GM21515 (cell line): ENCODE results near the gene NUP93.

Experiments used
- ATAC-seq: cut with Tn5 transposase; IDR thresholded peaks from one replicate; pipeline ENCODE4 v1.9.1; 2021; ENCODE audit not compliant: unreplicated experiment

Gene NUP93

GRCh38 chr16:56741399-56741798 is 11.5 kb downstream of the NUP93 start:
- ATAC-seq: no peak

GRCh38 chr16:56742030-56742984 is 12.4 kb downstream of the NUP93 start:
- no peak for ATAC-seq

- no peak for ATAC-seq
Observed at GRCh38 chr16:56743840-56744239, 13.9 kb downstream of the NUP93 start.

DNA sequence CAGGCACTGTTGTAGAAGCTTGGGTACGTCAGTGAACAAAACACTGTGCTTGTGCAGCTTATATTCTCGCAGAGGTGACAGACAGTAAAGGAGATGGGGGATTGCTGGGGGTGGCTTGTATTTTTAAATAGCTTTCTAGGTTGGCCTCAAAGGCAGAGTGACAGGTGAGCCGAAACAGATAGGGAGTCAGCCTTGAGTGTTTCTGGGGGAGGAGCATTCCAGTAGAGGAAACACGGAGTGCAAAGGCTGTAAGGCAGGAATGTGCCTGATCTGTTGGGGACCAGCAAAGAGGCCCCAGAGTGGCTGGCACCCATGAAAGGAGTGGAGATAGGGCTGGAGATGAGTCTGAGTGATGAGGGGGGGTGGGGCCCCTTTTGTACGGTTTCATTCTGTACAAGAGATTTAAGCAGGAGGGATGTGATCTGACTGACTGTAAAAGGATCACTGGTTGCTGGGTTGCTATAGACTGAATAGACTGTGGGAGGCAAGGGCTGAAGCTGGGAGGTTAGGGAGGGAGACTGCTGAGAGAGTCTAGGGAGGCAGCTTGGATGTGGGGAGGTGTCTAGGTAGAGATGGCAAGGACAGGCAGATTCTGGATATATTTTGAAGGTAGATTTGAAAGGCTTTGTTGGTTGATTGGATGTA is 15.2 kb downstream of the NUP93 start:
- no peak for ATAC-seq

- no peak for ATAC-seq
Observed at GRCh38 chr16:56747486-56748045, 17.6 kb downstream of the NUP93 start.

DNA sequence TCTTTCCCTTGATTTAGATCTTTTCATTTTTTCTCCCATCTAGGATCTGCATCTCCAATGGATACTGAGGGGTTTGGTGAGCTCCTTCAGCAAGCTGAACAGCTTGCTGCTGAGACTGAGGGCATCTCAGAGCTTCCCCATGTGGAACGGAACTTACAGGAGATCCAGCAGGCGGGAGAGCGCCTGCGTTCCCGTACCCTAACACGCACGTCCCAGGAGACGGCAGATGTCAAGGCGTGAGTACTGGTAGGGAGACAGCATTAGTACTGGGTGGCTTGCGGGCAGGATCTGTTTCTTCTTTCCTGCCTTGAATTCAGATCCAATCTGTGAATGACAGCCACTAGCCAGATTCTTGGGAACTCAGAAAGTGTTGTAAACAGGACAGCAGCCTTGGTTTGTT is 18.3 kb downstream of the NUP93 start:
- no peak for ATAC-seq

- ATAC-seq: no peak
Observed at GRCh38 chr16:56748826-56749225, 18.9 kb downstream of the NUP93 start.

DNA sequence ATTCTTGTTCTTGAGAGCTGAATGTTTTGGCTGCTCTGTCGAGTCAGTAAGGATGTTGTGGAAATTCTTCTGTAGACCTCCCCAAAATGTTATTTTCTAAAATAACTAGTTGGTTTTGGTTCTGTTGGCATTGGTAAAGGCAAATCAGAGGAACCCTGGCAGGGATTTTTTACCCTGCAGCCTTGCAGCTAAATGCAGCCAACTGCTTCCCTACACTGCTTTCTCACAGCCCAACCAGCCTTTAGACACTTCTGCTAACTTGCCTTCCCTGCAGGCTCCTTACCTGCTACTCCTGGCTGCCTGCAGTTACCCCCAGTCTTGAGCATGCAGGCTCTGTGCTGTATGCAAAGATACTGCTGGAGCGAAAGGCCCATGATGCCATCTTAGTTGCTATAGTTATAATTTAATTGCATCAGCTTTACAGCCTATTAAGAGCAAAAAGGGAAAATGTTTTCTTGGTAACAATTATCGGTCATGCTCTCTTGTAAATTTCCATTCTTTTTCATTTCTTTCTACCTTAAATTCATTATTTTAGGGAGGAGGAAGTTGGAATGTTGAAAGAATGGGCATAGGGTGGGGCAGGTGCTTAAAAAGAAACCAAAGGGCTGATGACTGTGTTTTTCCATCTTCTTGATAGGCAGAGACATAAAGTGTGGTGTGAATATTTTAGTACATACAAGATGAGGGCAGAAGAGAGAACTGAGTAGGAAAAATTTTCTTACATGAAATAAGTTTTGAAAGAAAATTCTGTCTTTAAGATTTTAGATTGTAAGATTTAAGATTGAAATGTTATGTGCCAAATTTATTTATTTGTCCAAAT is 20.0 kb downstream of the NUP93 start:
- no peak for ATAC-seq

DNA sequence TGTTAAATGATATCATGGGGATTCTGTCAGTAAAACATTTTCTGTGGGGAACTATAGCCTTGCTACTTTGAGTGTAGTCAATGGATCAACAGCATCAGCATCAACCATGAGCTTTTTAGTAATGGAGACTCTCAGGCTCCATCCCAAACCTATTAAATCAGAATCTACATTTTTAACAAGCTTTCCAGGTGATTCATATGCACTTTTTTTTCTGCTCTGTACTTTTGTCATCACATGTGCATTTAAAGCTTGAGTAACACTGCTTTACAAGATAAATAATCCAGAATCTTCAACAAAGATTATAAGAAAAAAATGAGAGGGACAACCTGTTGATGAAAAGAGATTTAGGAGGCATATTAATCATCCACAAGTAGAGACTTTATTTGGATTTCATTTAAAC is 23.5 kb downstream of the NUP93 start:
- no peak for ATAC-seq

- no peak for ATAC-seq
Observed at GRCh38 chr16:56755038-56755437, 25.1 kb downstream of the NUP93 start.

DNA sequence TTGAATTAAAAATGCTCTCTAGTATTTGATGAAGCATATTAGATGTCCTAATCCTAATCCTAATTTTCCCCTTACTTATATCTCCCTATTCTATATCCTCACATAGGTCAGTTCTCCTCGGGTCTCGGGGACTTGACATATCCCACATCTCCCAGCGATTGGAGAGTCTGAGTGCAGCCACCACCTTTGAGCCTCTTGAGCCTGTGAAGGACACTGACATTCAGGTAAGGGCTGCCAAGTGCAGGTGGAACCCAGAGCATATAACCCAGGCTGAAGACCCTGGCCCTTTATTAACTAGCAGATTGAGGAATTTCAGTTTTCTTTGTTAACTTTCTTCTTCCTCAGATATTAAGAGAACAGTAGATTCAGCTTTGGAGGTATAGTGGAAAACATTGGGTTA is 28.5 kb downstream of the NUP93 start:
- ATAC-seq: no peak

GRCh38 chr16:56758930-56759329 is 29.0 kb downstream of the NUP93 start:
- ATAC-seq: no peak

- ATAC-seq: no peak
Observed at GRCh38 chr16:56763291-56763916, 33.5 kb downstream of the NUP93 start.

DNA sequence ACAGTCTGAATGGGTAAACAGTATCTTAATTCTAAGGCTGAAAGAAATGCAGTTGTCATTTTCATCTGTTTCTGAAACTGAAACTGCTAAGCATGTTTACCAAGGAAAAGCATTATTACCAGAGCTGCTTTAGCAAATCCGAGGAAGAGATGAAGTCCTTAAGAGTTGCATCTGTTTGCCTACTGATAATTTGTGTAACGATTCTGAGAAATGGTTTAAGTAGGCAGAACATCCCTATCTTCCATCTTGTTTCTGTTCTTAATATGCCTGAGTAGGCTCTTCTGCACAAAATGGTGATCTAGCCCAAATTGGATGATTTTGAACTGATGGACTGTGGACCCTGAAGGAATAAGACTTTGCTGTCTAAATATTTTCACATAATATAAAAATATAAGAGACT is 34.9 kb downstream of the NUP93 start:
- no peak for ATAC-seq

GRCh38 chr16:56765949-56766348 is 36.0 kb downstream of the NUP93 start:
- ATAC-seq: no peak

DNA sequence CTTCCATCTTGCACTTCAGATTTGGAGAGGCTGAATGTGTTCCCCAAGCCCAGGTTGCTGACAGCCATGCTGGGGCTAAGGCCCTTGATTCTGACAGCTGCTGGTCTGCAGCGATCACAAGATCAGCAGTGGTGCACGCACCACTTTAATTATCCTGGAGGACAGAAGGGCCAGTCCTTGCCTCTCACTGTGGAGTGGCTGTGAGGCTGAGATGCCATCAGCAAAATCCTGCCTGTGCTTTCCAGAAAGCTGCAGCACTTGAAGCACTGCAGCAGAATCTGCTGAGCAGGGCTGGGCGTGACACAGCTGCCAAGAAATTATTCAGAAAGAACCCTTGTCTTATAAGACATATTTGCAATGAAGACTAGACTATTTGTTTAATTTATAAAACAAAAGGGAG is 37.1 kb downstream of the NUP93 start:
- ATAC-seq: no peak

- no peak for ATAC-seq
Observed at GRCh38 chr16:56769677-56770076, 39.7 kb downstream of the NUP93 start.

DNA sequence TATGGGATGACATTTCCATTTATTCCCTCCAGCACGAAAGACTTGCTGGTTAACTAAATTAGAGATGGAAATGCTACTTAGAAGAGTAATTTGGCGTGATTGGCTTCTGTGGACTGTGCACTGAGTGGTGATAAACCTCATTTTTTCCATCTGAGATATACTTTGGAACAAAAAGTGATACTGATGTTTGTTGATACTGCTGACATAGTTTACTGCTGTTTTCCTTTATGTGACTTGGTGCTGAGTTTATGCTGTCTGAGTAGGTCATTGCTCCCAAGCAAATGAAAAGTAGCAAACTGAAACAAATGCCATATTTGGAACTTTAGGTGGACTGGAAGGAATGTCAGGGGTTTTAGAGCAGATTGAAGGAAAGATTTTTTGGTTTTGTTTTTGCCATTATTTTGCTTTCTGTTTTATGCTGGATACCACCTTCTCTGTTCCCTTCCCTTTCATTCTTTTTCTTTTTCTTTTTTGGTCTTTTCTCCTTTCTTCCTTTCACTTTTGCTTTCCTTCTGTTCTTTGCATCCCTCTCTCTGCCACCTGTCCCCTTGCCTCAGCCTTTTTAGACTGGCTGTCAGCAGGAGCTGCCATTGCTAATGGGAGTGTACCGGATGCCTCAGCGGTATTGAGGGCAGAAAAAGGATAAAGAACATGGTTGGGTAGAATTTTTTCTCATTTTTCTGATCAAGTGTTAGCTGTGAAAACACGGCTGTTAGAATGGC is 41.8 kb downstream of the NUP93 start:
- ATAC-seq: no peak

DNA sequence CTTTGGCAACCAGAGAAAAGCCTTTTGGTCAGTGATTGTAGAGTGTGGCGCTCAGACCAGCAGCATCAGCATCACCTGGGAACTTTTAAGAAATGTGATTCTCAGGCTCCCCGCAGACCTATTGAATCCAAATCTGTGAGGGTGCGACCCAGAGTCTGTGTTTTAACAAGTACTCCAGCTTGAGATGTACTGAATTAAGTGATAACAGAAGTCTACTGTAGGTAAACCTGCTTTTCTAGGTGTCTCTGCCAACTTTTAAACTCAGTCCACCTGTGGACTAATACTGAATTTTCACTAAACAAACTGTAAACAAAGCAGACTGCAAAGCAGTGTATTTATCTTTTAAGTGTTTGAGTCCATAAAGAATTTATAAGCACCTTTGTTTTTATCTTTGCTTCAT is 43.6 kb downstream of the NUP93 start:
- ATAC-seq: no peak

DNA sequence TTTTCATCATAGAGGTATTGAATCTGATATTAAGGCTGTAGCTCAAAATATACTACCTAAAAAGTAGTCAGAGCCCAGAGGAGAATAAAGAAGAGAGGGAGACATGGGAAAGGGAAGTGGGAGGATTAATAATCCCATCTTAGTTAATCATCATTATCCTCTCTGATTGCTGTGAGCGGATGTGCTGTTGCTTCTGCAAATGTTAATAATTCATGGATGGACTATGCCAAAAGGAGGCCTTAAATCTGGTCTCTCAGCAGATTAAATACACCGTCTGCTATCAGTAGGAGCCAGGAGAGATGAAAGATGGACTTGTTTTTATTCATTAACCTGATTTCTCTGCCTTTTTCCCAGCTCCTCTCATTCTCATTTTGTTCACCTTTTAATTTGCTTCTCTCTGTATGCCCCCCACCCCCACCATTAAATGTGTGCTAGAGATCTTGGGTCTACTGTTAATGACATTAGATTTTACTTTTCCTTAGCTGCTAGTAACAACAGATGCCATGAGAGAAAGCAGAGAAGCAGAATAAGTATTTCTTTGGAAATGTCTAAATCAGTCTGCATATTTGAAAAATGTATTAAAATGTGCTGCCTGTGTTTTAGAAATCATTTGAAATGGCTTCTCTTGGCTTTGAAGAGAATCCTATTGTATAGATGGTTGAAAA is 44.2 kb downstream of the NUP93 start:
- no peak for ATAC-seq
